GM12878 (cell line): Measurements from ENCODE around the gene PRRG3. TPM values are rescaled to one million over a fixed set of nuclear protein-coding genes. Genes with fewer than 3 reads are reported as not detected.

Experiments used
- ATAC-seq: fragments of 200-7000 bp; cut with Tn5 transposase; 3 replicates; pipeline ENCODE4 v1.9.1; 2020; ENCODE audit warnings: mild to moderate bottlenecking, moderate library complexity
- BruUV-seq: library from RNA; stranded (reverse); fragments of 400-500 nt; replicated peaks from 2 replicates; lab custom pipeline; 2021; lab: Mats Ljungman, UMichigan
- CTCF ChIA-PET: fragments of 300-600 bp; sonication (Branson Sonifier 250); formaldehyde crosslinking; extraction: SDS; loops from one replicate; lab custom pipeline; 2021; ENCODE audit warnings: inconsistent platforms; lab: Yijun Ruan, JAX
- POLR2A ChIA-PET: fragments of 350-600 bp; formaldehyde crosslinking; extraction: SDS; loops from one replicate; lab custom pipeline; 2021; ENCODE audit warnings: inconsistent platforms; lab: Charles Lee
- RAD21 ChIA-PET: fragments of 300-600 bp; sonication (Branson Sonifier 250); formaldehyde crosslinking; loops from one replicate; lab custom pipeline; 2023; ENCODE audit warnings: antibody characterized with exemption; ENCODE audit not compliant: unreplicated experiment; lab: Charles Lee
- SMC1A ChIA-PET: fragments of 300-600 bp; sonication (Branson Sonifier 250); formaldehyde crosslinking; loops from one replicate; lab custom pipeline; 2023; ENCODE audit not compliant: unreplicated experiment, uncharacterized antibody; lab: Charles Lee
- DNase-seq: peaks from one replicate; pipeline ENCODE4 v3.0.0-alpha.2; 2011; ENCODE audit warnings: low read depth, low spot score
- FAIRE-seq: peaks from 3 replicates; lab custom pipeline; 2011; peaks lifted over from hg19 to GRCh38; lab: Jason Lieb, UNC
- H2AFZ ChIP-seq: 2 replicates; pipeline ENCODE4 v1.6.0; 2011; ENCODE audit warnings: low read depth, low read length, control low read depth; ENCODE audit not compliant: control insufficient read depth
- H3K27ac ChIP-seq: 2 replicates; pipeline ENCODE4 v1.5.1; 2011; ENCODE audit warnings: control low read depth; ENCODE audit not compliant: control insufficient read depth, insufficient read depth
- H3K27me3 ChIP-seq, 2 experiments: replicated peaks in 1 of 2; 2 replicates each; pipeline versions ENCODE4 v1.6.0 to v1.6.1; 2011; ENCODE audit warnings: low read length in 1 of 2; ENCODE audit not compliant: control insufficient read depth in 2 of 2, insufficient read depth in 2 of 2
- H3K36me3 ChIP-seq, 2 experiments: 2 replicates each; pipeline ENCODE4 v1.5.1; 2011; ENCODE audit warnings: low read length in 1 of 2; ENCODE audit not compliant: control insufficient read depth in 2 of 2, insufficient read depth in 2 of 2
- H3K4me1 ChIP-seq: 2 replicates; pipeline ENCODE4 v1.6.1; 2011; ENCODE audit warnings: mild to moderate bottlenecking, low read length, moderate library complexity, mixed read lengths; ENCODE audit not compliant: control insufficient read depth, insufficient read depth
- H3K4me2 ChIP-seq: 2 replicates; pipeline ENCODE4 v1.6.0; 2011; ENCODE audit warnings: control low read depth; ENCODE audit not compliant: control insufficient read depth, insufficient read depth
- H3K4me3 ChIP-seq: fragments of 200-600 bp; sonication (generic); 2 replicates; pipeline ENCODE4 v1.5.1; 2016
- H3K79me2 ChIP-seq: 2 replicates; pipeline ENCODE4 v1.6.0; 2011; ENCODE audit warnings: low read length; ENCODE audit not compliant: control insufficient read depth, insufficient read depth
- H3K9ac ChIP-seq: 2 replicates; pipeline ENCODE4 v1.8.0; 2011; ENCODE audit warnings: low read length, control low read depth, mixed read lengths; ENCODE audit not compliant: control insufficient read depth, insufficient read depth
- H3K9me3 ChIP-seq: replicated peaks from 3 replicates; pipeline ENCODE4 v1.5.1; 2011; ENCODE audit warnings: mild to moderate bottlenecking, low read length; ENCODE audit not compliant: control insufficient read depth, insufficient read depth
- H4K20me1 ChIP-seq: 2 replicates; pipeline ENCODE4 v1.6.0; 2011; ENCODE audit not compliant: control insufficient read depth, insufficient read depth
- ASH2L ChIP-seq: fragments of 300-600, 200-600 bp; sonication (generic); IDR thresholded peaks from 2 replicates; pipeline ENCODE4 v1.6.1; 2017; ENCODE audit warnings: low read depth, mild to moderate bottlenecking, borderline replicate concordance
- BACH1 ChIP-seq: fragments of 450-650 bp; IDR thresholded peaks from 2 replicates; pipeline ENCODE4 v1.6.1; 2017; ENCODE audit warnings: mild to moderate bottlenecking, borderline replicate concordance
- HDAC6 ChIP-seq: fragments of 200-600 bp; sonication (generic); IDR thresholded peaks from one replicate; pipeline ENCODE4 v1.8.0; 2017; ENCODE audit warnings: antibody characterized with exemption; ENCODE audit not compliant: unreplicated experiment
- IKZF2 ChIP-seq, 2 experiments: fragments of 450-650 bp; IDR thresholded peaks; 2 replicates each; pipeline ENCODE4 v1.6.1; 2017; ENCODE audit warnings: mild to moderate bottlenecking in 2 of 2, moderate library complexity in 2 of 2
- MEF2B ChIP-seq: fragments of 450-650 bp; IDR thresholded peaks from 2 replicates; pipeline ENCODE4 v1.6.1; 2018; ENCODE audit warnings: mild to moderate bottlenecking, moderate library complexity; ENCODE audit not compliant: partially characterized antibody, poor library complexity, severe bottlenecking
- MXI1 ChIP-seq: fragments of 150-350 bp; IDR thresholded peaks from 2 replicates; pipeline ENCODE4 v1.6.1; 2011; ENCODE audit warnings: low read depth, mild to moderate bottlenecking, inconsistent platforms, low read length, improper control_type of control experiment
- NR2C2 ChIP-seq: IDR thresholded peaks from 2 replicates; pipeline ENCODE4 v1.6.1; 2011; ENCODE audit warnings: borderline replicate concordance, low read depth; ENCODE audit not compliant: control insufficient read depth, insufficient read length
- POLR2A ChIP-seq: IDR thresholded peaks from 2 replicates; pipeline ENCODE4 v1.6.1; 2011; ENCODE audit warnings: low read depth, mild to moderate bottlenecking, low read length
- POLR2AphosphoS5 ChIP-seq: IDR thresholded peaks from 2 replicates; pipeline ENCODE4 v1.6.1; 2011; ENCODE audit warnings: mild to moderate bottlenecking, low read length, inconsistent platforms
- WRNIP1 ChIP-seq: IDR thresholded peaks from 2 replicates; pipeline ENCODE4 v1.6.1; 2011; ENCODE audit warnings: low read depth, low read length, improper control_type of control experiment, borderline replicate concordance
- WGBS: methylation state at CpG from one replicate; pipeline ENCODE4 v1.1.6; 2016; ENCODE audit warnings: low lambda C conversion rate; ENCODE audit not compliant: insufficient replicate concordance, insufficient coverage; ENCODE audit errors: missing lambda C conversion rate; 5-methylcytosine and 5-hydroxymethylcytosine counted together
- in situ Hi-C: fragments of 300-500 bp; cut with MboI; formaldehyde crosslinking; loops from 9 replicates; pipeline ENCODE4 v1.14.3; 2018; ENCODE audit warnings: mixed read lengths
- intact Hi-C: fragments of 100-400 bp; cut with micrococcal nuclease; formaldehyde crosslinking; loops from one replicate; pipeline ENCODE4 v1.14.2; 2022; ENCODE audit not compliant: unreplicated experiment
- polyA plus RNA-seq, 11 experiments: library from polyadenylated mRNA; depleted of rRNA in 4 of 11; unstranded in 6 of 11; stranded (reverse) in 5 of 11; fragments of >200 nt; fragmentation: Nextera tagmentation in 4 of 11; fragmentation: Illumina TruSeq in 1 of 11; extraction: Ambion mirVana in 4 of 11; extraction: Trizol in 1 of 11; gene quantifications; 1 replicate in 1 of 11; 2 replicates in 10 of 11; pipeline versions ENCODE4 v1.2.1 to v1.2.3, GENCODE V29; 2011 to 2016; ENCODE audit warnings: inconsistent platforms in 2 of 11, missing spikeins in 2 of 11, low read depth in 1 of 11
- total RNA-seq, 4 experiments: library from RNA; depleted of rRNA in 3 of 4; stranded (reverse); fragments of >200 nt in 3 of 4; fragmentation: Illumina TruSeq in 1 of 4; extraction: Trizol in 1 of 4; gene quantifications; 2 replicates each; pipeline versions ENCODE4 v1.2.1 to v1.2.3, GENCODE V29; 2013 to 2021
- TF ChIP-seq, protein P1 (sequence below): fragments of 450-650 bp; IDR thresholded peaks from 2 replicates; pipeline ENCODE4 v1.6.1; 2016; ENCODE audit warnings: mild to moderate bottlenecking
- TF ChIP-seq, protein P2 (sequence below): IDR thresholded peaks from 2 replicates; pipeline ENCODE4 v1.6.1; 2011; ENCODE audit warnings: borderline replicate concordance, low read depth, mild to moderate bottlenecking, moderate library complexity, mixed read lengths, low read length; ENCODE audit not compliant: insufficient read depth; ENCODE audit errors: extremely low read length
- TF ChIP-seq, protein P3 (sequence below): IDR thresholded peaks from 2 replicates; pipeline ENCODE4 v1.6.1; 2012; ENCODE audit warnings: low read depth, low read length, improper control_type of control experiment
- TF ChIP-seq, protein P4 (sequence below): IDR thresholded peaks from 2 replicates; pipeline ENCODE4 v1.6.1; 2011; ENCODE audit warnings: low read depth, low read length, improper control_type of control experiment, borderline replicate concordance
- TF ChIP-seq, protein P5 (sequence below): fragments of 450-650 bp; IDR thresholded peaks from 2 replicates; pipeline ENCODE4 v1.6.1; 2017; ENCODE audit warnings: borderline replicate concordance

Gene PRRG3
- total and polyA plus RNA-seq, 10 of the 15 experiments (the other 5 are each of a cell fraction or from before 2014, with no cell fraction given): under 0.01 TPM; not detected in 9

DNA sequence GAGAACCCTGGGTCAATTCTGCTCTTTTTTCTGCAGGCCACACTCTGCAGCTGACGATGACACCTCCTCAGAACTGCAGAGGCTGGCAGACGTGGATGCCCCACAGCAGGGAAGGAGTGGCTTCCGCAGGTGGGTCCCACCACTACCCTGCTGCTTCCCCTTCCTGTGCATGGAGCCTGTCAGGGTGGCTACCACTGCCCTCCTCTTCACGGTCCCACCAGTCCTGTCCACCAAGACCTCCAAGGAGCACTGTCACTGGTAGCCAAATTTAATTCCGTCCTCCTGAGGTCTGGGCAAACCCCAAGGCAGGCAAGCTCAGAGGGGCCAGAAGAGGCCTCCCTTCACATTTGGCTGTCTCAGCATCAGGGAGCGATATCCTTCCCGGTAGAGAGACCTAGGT, 43.5 kb downstream of the PRRG3 start (continued):
- TF ChIP-seq, protein P1, sequence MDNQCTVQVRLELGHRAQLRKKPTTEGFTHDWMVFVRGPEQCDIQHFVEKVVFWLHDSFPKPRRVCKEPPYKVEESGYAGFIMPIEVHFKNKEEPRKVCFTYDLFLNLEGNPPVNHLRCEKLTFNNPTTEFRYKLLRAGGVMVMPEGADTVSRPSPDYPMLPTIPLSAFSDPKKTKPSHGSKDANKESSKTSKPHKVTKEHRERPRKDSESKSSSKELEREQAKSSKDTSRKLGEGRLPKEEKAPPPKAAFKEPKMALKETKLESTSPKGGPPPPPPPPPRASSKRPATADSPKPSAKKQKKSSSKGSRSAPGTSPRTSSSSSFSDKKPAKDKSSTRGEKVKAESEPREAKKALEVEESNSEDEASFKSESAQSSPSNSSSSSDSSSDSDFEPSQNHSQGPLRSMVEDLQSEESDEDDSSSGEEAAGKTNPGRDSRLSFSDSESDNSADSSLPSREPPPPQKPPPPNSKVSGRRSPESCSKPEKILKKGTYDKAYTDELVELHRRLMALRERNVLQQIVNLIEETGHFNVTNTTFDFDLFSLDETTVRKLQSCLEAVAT: no peak
- no peak for TF ChIP-seq POLR2AphosphoS5
- no peak for TF ChIP-seq ASH2L
- TF ChIP-seq IKZF2 (IDR thresholded peaks at IDR 0.05): no peak
- TF ChIP-seq, protein P2, sequence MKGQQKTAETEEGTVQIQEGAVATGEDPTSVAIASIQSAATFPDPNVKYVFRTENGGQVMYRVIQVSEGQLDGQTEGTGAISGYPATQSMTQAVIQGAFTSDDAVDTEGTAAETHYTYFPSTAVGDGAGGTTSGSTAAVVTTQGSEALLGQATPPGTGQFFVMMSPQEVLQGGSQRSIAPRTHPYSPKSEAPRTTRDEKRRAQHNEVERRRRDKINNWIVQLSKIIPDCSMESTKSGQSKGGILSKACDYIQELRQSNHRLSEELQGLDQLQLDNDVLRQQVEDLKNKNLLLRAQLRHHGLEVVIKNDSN: no peak
- TF ChIP-seq MEF2B: no peak
- TF ChIP-seq, protein P3, sequence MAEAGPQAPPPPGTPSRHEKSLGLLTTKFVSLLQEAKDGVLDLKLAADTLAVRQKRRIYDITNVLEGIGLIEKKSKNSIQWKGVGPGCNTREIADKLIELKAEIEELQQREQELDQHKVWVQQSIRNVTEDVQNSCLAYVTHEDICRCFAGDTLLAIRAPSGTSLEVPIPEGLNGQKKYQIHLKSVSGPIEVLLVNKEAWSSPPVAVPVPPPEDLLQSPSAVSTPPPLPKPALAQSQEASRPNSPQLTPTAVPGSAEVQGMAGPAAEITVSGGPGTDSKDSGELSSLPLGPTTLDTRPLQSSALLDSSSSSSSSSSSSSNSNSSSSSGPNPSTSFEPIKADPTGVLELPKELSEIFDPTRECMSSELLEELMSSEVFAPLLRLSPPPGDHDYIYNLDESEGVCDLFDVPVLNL: no peak

DNA sequence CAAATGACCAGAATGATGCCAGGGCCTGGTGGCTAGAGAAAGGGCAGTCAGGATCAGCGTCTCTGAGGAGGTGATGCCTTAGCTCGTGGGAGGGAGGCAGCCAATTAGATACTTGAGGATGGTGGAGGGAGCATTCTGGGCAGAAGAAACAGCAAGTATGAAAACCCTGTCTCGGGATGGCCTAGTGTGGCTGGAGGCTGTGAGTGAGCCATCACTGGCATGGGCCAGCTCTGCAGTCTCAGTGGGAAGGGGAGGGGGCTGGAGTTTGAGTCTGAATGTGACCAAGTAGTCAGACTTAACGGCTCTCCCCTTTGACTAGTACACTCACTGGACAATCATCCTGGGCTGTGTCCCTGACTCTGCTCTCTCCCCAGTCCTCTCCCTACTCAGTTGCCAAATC, 46.3 kb downstream of the PRRG3 start:
- CTCF ChIA-PET: no interaction called here
- H3K9me3 ChIP-seq: no peaks in the 10 kb centered on the region
- H4K20me1 ChIP-seq: no peaks in the 10 kb centered on the region
- in situ Hi-C loops (no loop called here), intact Hi-C loops (no loop called here)
- SMC1A ChIA-PET: no interaction called here
- ATAC-seq: no peak
- no peaks in the 10 kb centered on the region for H3K36me3 ChIP-seq
- no peaks in the 10 kb centered on the region for H3K79me2 ChIP-seq
- BruUV-seq: no TSS peak
- WGBS: 2% methylated on average over 4 of the region's 4 CpGs
- no peaks in the 10 kb centered on the region for H3K4me1 ChIP-seq
- no peak for TF ChIP-seq POLR2A
- no peak for TF ChIP-seq HDAC6
- TF ChIP-seq BACH1: no peak
- TF ChIP-seq WRNIP1: no peak
- no peak for TF ChIP-seq NR2C2
- TF ChIP-seq, protein P4, sequence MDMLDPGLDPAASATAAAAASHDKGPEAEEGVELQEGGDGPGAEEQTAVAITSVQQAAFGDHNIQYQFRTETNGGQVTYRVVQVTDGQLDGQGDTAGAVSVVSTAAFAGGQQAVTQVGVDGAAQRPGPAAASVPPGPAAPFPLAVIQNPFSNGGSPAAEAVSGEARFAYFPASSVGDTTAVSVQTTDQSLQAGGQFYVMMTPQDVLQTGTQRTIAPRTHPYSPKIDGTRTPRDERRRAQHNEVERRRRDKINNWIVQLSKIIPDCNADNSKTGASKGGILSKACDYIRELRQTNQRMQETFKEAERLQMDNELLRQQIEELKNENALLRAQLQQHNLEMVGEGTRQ: no peak
- TF ChIP-seq, protein P5, sequence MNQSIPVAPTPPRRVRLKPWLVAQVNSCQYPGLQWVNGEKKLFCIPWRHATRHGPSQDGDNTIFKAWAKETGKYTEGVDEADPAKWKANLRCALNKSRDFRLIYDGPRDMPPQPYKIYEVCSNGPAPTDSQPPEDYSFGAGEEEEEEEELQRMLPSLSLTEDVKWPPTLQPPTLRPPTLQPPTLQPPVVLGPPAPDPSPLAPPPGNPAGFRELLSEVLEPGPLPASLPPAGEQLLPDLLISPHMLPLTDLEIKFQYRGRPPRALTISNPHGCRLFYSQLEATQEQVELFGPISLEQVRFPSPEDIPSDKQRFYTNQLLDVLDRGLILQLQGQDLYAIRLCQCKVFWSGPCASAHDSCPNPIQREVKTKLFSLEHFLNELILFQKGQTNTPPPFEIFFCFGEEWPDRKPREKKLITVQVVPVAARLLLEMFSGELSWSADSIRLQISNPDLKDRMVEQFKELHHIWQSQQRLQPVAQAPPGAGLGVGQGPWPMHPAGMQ: no peak
- no peak for TF ChIP-seq MXI1
- DNase-seq: no peak
- no peak overlapping the region for H3K4me3 ChIP-seq
- POLR2A ChIA-PET: no interaction called here
- no peak overlapping the region for H2AFZ ChIP-seq
- no peak overlapping the region for H3K27ac ChIP-seq
- no peak overlapping the region for H3K4me2 ChIP-seq
- H3K27me3 ChIP-seq: no peaks in the 10 kb centered on the region; a peak in 1 of 4 replicates
- H3K9ac ChIP-seq: no peak overlapping the region
- no peak for FAIRE-seq
- RAD21 ChIA-PET: no interaction called here
